GM20000 (cell line): ENCODE results near the gene KRTAP6-2.

Experiments
- DNase-seq: peaks from one replicate; pipeline ENCODE4 v3.0.0; 2012; ENCODE audit warnings: low spot score
- CTCF ChIP-seq: IDR thresholded peaks from 2 replicates; pipeline ENCODE4 v1.5.1; 2012; ENCODE audit warnings: mild to moderate bottlenecking, control low read depth; ENCODE audit errors: extremely low read depth, missing control alignments

The KRTAP6-2 gene

GRCh38 chr21:30555095-30555494, 43.6 kb downstream of the KRTAP6-2 start:
- no peak for DNase-seq
- no peak for TF ChIP-seq CTCF

DNA sequence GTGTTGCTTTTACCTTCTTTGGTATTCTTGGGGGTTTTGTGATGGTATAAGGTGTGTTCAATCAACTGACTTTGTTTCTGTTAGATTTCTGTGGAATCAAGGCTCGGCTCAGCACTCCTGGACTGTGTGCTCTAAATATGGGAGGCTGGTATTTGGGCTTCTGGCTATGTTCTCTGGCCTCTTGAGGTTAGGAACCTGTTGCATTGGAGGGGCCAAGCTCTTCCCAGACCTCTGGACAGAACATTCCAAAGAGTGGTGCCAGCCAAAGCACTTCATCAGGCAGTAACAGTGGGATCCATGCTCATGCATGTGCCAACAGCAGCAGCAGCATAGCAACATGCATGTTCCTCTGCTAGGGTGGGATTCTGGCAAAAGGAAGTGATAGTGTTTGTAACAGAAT, 45.9 kb downstream of the KRTAP6-2 start:
- no peak for TF ChIP-seq CTCF
- DNase-seq = no peak
